Measurements from ENCODE around the gene DIPK1C.

- TF ChIP-seq CTCF (IDR thresholded peaks at IDR 0.05 in 2 of 3, conservative IDR thresholded peaks at IDR 0.05 in 1 of 3; ENCODE audit: control insufficient read depth in 2 of 3, extremely low read depth in 1 of 3, insufficient read depth in 1 of 3, low read depth in 3 of 3, low read length in 3 of 3) = no peak
- no peak for TF ChIP-seq GABPA (IDR thresholded peaks at IDR 0.05; ENCODE audit: low read depth)
- no peak for TF ChIP-seq EZH2 (IDR thresholded peaks at IDR 0.05; ENCODE audit: borderline replicate concordance, control insufficient read depth, low read depth, low read length)
- no peak for TF ChIP-seq ZNF217 (IDR thresholded peaks at IDR 0.05)
- no peak for TF ChIP-seq CHD2 (IDR thresholded peaks at IDR 0.05; ENCODE audit: borderline replicate concordance, low read depth, low read length)
- TF ChIP-seq BCLAF1 (IDR thresholded peaks at IDR 0.05) = no peak
- no peak for TF ChIP-seq POLR2AphosphoS5 (IDR thresholded peaks at IDR 0.05; ENCODE audit: low read length)
- no peak for TF ChIP-seq TAF1 (IDR thresholded peaks at IDR 0.05; ENCODE audit: borderline replicate concordance, low read depth, low read length)
- TF ChIP-seq TARDBP (IDR thresholded peaks at IDR 0.05; ENCODE audit: borderline replicate concordance) = no peak
- no peak for TF ChIP-seq E4F1 (IDR thresholded peaks at IDR 0.05; ENCODE audit: borderline replicate concordance, partially characterized antibody)
Measured at GRCh38 chr18:74457043-74457724, at the start of gene DIPK1C.
